GM12801 (cell line): Measurements from ENCODE around the gene ANTXR2.

Experiments
- CTCF ChIP-seq: IDR thresholded peaks from one replicate; pipeline ENCODE4 v1.5.1; 2011; ENCODE audit warnings: control low read depth; ENCODE audit not compliant: insufficient read length; ENCODE audit errors: extremely low read depth

Gene ANTXR2

GRCh38 chr4:80049402-80049801 lies 23.6 kb downstream of the ANTXR2 start:
- TF ChIP-seq CTCF, result no peak

- no peak for TF ChIP-seq CTCF
Observed at GRCh38 chr4:80045786-80046185, 27.2 kb downstream of the ANTXR2 start.

- TF ChIP-seq CTCF, result no peak
Observed at GRCh38 chr4:80043541-80043940, 29.5 kb downstream of the ANTXR2 start.

- TF ChIP-seq CTCF, result no peak
Observed at GRCh38 chr4:80042821-80043220, 30.2 kb downstream of the ANTXR2 start.

GRCh38 chr4:80037864-80038263 lies 35.2 kb downstream of the ANTXR2 start:
- TF ChIP-seq CTCF, result no peak

- no peak for TF ChIP-seq CTCF
Observed at GRCh38 chr4:80036949-80037685, 35.9 kb downstream of the ANTXR2 start.

- TF ChIP-seq CTCF, result no peak
Observed at GRCh38 chr4:80036306-80036705, 36.7 kb downstream of the ANTXR2 start.
